AG04450 (cell line): ENCODE data around the gene CPOX. TPM values are rescaled to one million over a fixed set of nuclear protein-coding genes. Genes with fewer than 3 reads are reported as not detected.
"Not testable (repeated sequence)": the region's sequence is repeated elsewhere in the genome, so short reads cannot be mapped to it uniquely, and the experiment has no call there.

ENCODE experiments used
- CTCF ChIA-PET: fragments of 300-600, 350-600 bp; formaldehyde crosslinking; extraction: SDS; loops from one replicate; lab custom pipeline; 2022; ENCODE audit warnings: antibody characterized with exemption, inconsistent platforms; lab: Charles Lee
- POLR2A ChIA-PET: fragments of 350-600 bp; formaldehyde crosslinking; extraction: SDS; loops from one replicate; lab custom pipeline; 2021; ENCODE audit warnings: antibody characterized with exemption, inconsistent platforms; lab: Yijun Ruan, JAX
- DNase-seq: peaks from one replicate; pipeline ENCODE4 v3.0.0-alpha.2; 2011; ENCODE audit warnings: low read depth, low spot score
- H3K27ac ChIP-seq: one replicate; pipeline ENCODE4 v1.5.1; 2012; ENCODE audit warnings: low read depth, low read length, control low read depth
- H3K27me3 ChIP-seq: one replicate; pipeline ENCODE4 v1.6.0; 2012; ENCODE audit warnings: low read length; ENCODE audit not compliant: control insufficient read depth, insufficient read depth
- H3K4me3 ChIP-seq: 2 replicates; pipeline ENCODE4 v1.5.1; 2011; ENCODE audit warnings: mild to moderate bottlenecking, low read depth, low read length, control low read depth
- H3K9me3 ChIP-seq: 2 replicates; pipeline ENCODE4 v1.5.1; 2012; ENCODE audit warnings: low read length; ENCODE audit not compliant: control insufficient read depth, insufficient read depth
- CTCF ChIP-seq: IDR thresholded peaks from 2 replicates; pipeline ENCODE4 v1.5.1; 2011; ENCODE audit warnings: low read depth, low read length, control low read depth, inconsistent platforms
- polyA plus RNA-seq: library from polyadenylated mRNA; depleted of rRNA; stranded (reverse); fragments of >200 nt; gene quantifications from 2 replicates; pipeline ENCODE4 v1.2.3, GENCODE V29; 2011

CPOX gene
- polyA plus RNA-seq, 1 experiment: 19.6 TPM

GRCh38 chr3:98564282-98565005 lies 29.0 kb downstream of the CPOX start:
- ChIA-PET CTCF (interaction anchor here (0.7 to 1.2 kb wide), 4 partner anchors 235 to 791 kb away, joined by 3 to 4 read pairs (median 4); no protein-coding TSS in a partner anchor), POLR2A (interaction anchor here (0.7 kb wide), 1 partner anchor 13 kb away, joined by 4 read pairs; no protein-coding TSS in a partner anchor)
- no peak for DNase-seq
- no peak overlapping the region for H3K27ac ChIP-seq
- no peak overlapping the region for H3K4me3 ChIP-seq
- TF ChIP-seq CTCF: no peak
- no peaks in the 10 kb centered on the region for H3K9me3 ChIP-seq
- H3K27me3 ChIP-seq: no peaks in the 10 kb centered on the region

- TF ChIP-seq CTCF: no peak
- Histone ChIP-seq H3K9me3 (no peaks in the 10 kb centered on the region), H3K4me3 (no peak overlapping the region), H3K27ac (no peak overlapping the region), H3K27me3 (no peaks in the 10 kb centered on the region)
- POLR2A ChIA-PET: interaction anchor here (0.7 kb wide), 1 partner anchor 248 kb away, joined by 6 read pairs; no protein-coding TSS in a partner anchor
- CTCF ChIA-PET: interaction anchor here (0.6 to 1.2 kb wide), 4 partner anchors 10 to 524 kb away, joined by 3 to 5 read pairs (median 4); no protein-coding TSS in a partner anchor
- no peak for DNase-seq
Observed at GRCh38 chr3:98563661-98564281, 29.6 kb downstream of the CPOX start.

GRCh38 chr3:98561727-98562521 lies 31.5 kb downstream of the CPOX start:
- CTCF ChIA-PET: interaction anchor here (0.8 kb wide), 1 partner anchor 12 kb away, joined by 3 read pairs; no protein-coding TSS in a partner anchor
- no peak overlapping the region for H3K4me3 ChIP-seq
- no peaks in the 10 kb centered on the region for H3K9me3 ChIP-seq
- no peak for DNase-seq
- H3K27ac ChIP-seq: no peak overlapping the region
- TF ChIP-seq CTCF: no peak
- POLR2A ChIA-PET: no interaction called here
- no peaks in the 10 kb centered on the region for H3K27me3 ChIP-seq

GRCh38 chr3:98560911-98561310 lies 32.5 kb downstream of the CPOX start:
- DNase-seq: no peak
- Histone ChIP-seq H3K27ac (no peak overlapping the region), H3K27me3 (no peaks in the 10 kb centered on the region), H3K9me3 (no peaks in the 10 kb centered on the region), H3K4me3 (no peak overlapping the region)
- CTCF ChIA-PET: interaction anchor here (0.6 kb wide), 1 partner anchor 96 kb away, joined by 4 read pairs; no protein-coding TSS in a partner anchor
- no peak for TF ChIP-seq CTCF
- POLR2A ChIA-PET: no interaction called here

GRCh38 chr3:98559769-98560168 lies 33.6 kb downstream of the CPOX start:
- H3K4me3 ChIP-seq, H3K27me3 ChIP-seq, POLR2A ChIA-PET, H3K9me3 ChIP-seq, H3K27ac ChIP-seq, DNase-seq, CTCF ChIA-PET: not testable (repeated sequence)
